GM21515 (cell line): ENCODE results near the gene SMARCA5.

ENCODE experiments used
- ATAC-seq: cut with Tn5 transposase; IDR thresholded peaks from one replicate; pipeline ENCODE4 v1.9.1; 2021; ENCODE audit not compliant: unreplicated experiment

Gene SMARCA5

GRCh38 chr4:143538979-143539669 lies 25.6 kb downstream of the SMARCA5 start:
- no peak for ATAC-seq

GRCh38 chr4:143539670-143540023 lies 26.1 kb downstream of the SMARCA5 start:
- no peak for ATAC-seq

DNA sequence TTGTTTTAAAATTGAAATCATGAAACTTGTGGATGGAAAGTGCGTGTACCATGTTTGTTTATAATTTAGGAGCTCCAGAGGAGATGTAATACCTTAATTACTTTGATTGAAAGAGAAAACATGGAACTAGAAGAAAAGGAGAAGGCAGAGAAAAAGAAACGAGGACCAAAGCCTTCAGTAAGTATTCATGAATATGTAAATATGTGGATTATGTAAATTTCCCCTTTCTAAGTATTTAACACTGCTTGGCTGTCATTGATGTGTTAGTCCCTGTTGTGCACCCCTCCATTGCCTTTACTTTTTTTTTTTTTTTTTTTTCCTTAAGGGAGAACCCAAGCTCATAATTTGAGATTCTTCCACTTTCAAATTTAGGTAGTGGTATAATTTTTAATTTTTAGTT lies 36.4 kb downstream of the SMARCA5 start:
- no peak for ATAC-seq

DNA sequence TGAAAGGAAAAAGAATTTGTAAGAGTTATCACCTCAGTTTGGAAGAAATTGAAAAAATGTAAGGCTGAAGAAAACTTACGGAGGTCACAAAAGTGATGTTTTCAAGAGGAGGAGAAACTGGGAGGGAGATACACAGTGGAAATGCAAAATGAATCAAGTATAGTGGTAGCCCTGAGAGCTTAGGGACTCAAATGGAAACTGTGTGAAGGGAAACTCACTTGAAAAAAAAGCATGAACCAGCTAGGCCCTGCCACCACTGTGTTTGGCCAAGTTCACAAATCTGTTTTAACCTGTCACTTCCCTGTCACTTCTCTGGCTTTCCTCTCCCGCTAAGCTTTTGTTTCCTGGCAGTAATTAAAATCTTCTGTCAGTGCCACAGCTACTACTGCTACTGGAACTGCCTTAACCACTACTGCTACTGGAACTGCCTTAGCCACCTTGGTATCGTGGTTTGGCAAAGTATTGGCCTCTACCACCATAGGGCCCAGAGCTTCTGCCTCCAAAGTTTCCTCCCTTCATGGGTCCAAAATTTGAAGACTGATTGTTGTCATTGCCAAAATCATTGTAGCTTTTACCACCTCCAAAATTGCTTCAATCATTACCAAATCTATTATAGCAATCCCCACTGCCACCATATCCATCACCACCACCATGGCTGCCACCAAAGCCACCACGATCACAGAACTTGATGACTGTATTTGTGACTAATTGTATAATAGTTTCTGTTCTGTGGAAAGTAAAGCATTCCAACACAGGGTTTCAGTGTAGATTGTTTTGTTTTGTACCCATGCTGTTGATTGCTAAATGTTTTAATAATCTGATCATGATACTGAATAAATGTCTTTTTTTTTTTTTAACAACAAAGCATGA lies 41.5 kb downstream of the SMARCA5 start:
- ATAC-seq, result peak; percentile 67

DNA sequence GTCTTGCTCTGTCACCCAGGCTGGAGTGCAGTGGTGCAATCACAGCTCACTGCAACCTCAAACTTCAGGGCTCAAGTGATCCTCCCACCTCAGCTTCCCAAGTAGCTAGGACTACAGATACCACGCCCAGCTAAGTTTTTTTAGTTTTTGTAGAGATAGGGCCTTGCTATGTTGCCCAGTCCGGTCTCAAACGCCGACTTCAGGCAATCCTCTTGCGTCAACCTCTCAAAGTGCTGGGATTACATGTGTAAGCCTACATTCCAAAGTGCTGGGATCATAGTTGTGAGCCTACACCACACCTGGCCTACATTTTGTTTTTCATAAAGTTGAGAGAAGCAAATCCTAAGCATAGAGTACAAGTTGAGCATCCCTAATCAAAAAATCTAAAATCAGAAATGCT lies 42.2 kb downstream of the SMARCA5 start:
- ATAC-seq, result no peak

- no peak for ATAC-seq
These were observed 44.8 kb downstream of the SMARCA5 start for GRCh38 chr4:143558286-143558685.

- ATAC-seq, result peak; percentile 86
These were observed 45.6 kb downstream of the SMARCA5 start for GRCh38 chr4:143558823-143559756.

GRCh38 chr4:143559757-143560147 lies 46.2 kb downstream of the SMARCA5 start:
- peak; percentile 4 for ATAC-seq

DNA sequence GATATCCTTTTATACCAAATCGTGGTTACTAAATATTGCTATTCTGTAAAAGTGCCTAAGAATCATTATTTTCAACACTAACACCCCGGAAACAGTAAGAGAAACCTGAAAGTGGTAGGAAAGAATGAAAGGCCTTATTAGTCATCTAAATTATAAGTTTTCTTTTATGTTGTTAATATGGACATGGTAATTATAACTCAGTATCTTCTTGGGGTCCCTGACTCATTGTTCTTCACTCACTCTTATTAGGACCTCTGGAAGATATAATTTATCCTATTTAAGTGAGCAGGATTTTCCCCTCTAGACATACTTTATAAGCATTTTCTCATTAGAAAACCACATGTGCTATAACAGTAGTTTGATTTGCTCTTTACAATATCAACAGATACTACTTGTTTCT lies 51.0 kb downstream of the SMARCA5 start:
- no peak for ATAC-seq

DNA sequence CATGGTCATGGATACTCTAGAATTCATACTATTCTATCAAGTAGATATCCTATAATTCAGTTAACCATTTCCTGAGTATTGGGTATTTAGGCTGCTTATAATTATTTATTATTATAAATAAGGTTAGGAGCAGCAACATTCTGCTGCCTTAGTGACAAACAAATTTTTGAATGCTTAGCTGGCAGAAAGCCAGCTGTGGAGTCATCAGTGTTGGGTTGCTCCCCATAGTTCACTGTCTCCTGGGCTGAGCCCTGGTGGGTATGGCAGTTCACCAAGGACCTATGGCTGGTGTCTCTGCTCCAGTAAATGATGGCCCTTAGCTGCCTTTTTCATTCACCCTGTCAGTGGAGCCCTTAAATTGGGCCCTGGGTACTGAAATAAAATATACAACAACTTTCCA lies 61.8 kb downstream of the SMARCA5 start:
- no peak for ATAC-seq

DNA sequence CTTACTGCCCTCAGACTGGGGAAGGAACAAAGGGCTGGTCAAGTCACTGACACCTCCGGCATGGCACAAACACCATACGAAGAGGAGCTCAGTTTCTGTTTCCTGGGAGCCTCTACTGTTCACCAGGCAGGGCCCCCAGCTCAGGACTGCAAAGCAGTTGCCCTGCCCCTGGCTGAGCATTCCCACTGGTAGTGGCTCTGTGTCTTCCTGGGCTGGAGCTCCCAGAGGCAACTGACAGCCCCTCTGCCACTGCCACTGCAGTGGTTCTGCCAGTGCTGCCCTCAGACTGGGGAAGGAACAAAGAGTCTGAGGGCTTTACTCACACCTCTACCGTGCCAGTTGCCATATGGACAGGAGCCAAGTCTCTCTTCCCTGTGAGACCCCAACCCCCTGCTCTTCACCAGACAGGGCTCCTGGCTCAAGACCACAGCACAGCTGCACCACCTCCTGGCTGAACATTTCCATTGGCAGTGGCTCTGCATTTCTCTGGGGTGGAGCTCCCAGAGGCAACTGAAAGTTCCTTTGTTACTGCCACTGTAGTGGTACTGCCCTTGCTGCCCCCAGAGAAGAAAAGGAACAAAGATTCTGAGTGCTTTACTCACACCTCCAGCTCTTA lies 67.9 kb downstream of the SMARCA5 start:
- no peak for ATAC-seq

GRCh38 chr4:143585548-143585947 lies 72.0 kb downstream of the SMARCA5 start:
- ATAC-seq, result no peak

DNA sequence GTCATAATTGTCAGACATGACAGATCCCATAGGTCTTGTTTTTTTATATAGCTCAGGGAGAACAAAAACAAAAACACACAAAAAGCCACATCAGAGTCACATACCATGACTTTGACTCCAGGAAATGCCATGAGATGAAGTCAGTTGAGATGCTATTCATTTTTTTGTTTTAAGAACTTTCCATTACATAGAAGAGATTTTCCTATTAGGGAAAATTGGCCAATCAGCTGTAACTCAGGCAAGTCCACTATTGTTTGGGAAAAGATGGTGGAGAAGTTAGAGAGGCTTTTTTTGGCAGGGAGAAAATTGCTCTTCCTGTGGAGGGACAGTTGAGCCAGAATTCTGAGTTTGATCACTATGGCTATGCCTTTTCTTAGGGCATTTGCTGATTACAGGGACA lies 72.6 kb downstream of the SMARCA5 start:
- no peak for ATAC-seq

DNA sequence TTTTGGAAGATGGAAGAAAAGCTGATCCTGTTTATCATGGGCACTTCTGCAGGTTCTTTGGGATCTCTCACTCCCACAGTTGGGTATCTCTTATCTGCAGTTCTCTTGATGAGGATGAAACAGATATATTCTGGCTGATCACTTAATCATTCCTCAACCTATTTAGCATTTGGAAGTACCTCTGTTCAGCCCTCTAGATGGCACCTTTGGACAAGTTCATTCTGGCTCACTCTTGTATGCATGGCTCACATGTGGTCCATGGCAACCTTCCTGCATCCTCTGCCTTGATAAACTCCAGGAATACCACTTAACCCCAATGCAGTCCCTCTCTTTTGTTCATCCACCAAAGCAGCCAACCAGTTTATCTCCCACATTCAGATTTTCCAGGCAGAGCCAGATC lies 74.2 kb downstream of the SMARCA5 start:
- ATAC-seq, result no peak

- ATAC-seq, result no peak
These were observed 83.8 kb downstream of the SMARCA5 start for GRCh38 chr4:143597276-143597675.

DNA sequence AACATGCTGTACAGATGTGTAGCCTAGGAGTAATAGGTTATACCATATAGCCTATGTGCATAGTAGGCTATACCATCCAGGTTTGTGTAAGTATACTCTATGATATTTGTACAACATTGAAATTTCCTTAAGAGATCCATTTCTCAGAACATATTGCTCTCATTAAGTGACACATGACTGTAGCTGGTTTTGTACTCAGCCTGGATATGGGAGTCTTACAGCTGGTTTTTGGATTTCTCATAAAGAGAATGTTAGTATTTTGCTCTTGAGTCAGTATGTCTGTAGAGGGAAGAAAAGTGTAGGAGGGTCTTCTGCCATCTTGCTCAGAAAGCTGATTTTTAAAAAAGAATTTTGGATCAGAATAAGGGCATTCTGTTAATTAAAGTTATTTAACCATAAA lies 85.3 kb downstream of the SMARCA5 start:
- ATAC-seq, result no peak

DNA sequence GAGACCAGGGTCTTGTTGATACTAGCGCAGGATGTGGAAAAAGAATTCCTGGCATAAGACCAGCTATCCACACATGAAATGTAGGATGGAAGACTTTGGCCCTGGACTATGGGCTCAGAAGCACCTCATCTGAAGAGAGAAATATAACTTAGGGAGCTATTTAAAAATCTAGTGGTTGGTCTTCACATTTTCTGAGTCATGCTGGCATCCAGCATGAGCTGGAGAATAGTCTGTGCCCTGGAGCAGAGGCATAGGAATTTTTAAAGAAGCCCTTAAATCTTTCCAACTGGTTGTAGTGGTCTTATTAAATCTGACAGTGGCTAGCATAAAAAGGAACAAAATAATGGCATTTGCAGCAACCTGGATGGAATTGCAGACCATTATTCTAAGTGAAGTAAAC lies 86.3 kb downstream of the SMARCA5 start:
- no peak for ATAC-seq

- no peak for ATAC-seq
These were observed 93.0 kb downstream of the SMARCA5 start for GRCh38 chr4:143606480-143606879.
